Trophoblast cell (in vitro differentiated cells and primary cell): ENCODE measurements around the gene XRN2.

Source experiments
- DNase-seq, 2 donors: peaks; one replicate each; pipeline ENCODE4 v3.0.0-alpha.2; 2016
- H2AFZ ChIP-seq: 2 replicates; pipeline ENCODE4 v1.6.1; 2013; ENCODE audit warnings: low read length, moderate library complexity, mild to moderate bottlenecking; ENCODE audit not compliant: insufficient read depth, poor library complexity
- H2AK5ac ChIP-seq: 2 replicates; pipeline ENCODE4 v1.6.1; 2013; ENCODE audit warnings: mild to moderate bottlenecking, low read length
- H2BK120ac ChIP-seq: 2 replicates; pipeline ENCODE4 v1.6.1; 2013; ENCODE audit warnings: low read length, mild to moderate bottlenecking, moderate library complexity; ENCODE audit not compliant: insufficient read depth, poor library complexity
- H2BK12ac ChIP-seq: 2 replicates; pipeline ENCODE4 v1.6.1; 2013; ENCODE audit warnings: mild to moderate bottlenecking, low read length, moderate library complexity
- H2BK5ac ChIP-seq: 2 replicates; pipeline ENCODE4 v1.6.1; 2013; ENCODE audit warnings: low read length, low read depth, moderate library complexity, mild to moderate bottlenecking; ENCODE audit not compliant: poor library complexity
- H3K14ac ChIP-seq: 2 replicates; pipeline ENCODE4 v1.6.1; 2013; ENCODE audit warnings: mild to moderate bottlenecking, low read length
- H3K18ac ChIP-seq: 2 replicates; pipeline ENCODE4 v1.6.1; 2013; ENCODE audit warnings: mild to moderate bottlenecking, low read length
- H3K23ac ChIP-seq: 2 replicates; pipeline ENCODE4 v1.6.1; 2013; ENCODE audit warnings: low read length
- H3K27ac ChIP-seq: 2 replicates; pipeline ENCODE4 v1.5.1; 2013; ENCODE audit warnings: low read depth, mild to moderate bottlenecking, inconsistent platforms, low read length, moderate library complexity
- H3K27me3 ChIP-seq: 2 replicates; pipeline ENCODE4 v1.6.1; 2013; ENCODE audit warnings: inconsistent platforms, mild to moderate bottlenecking, low read length, moderate library complexity; ENCODE audit not compliant: insufficient read depth
- H3K36me3 ChIP-seq, 2 experiments: 1 replicate in 1 of 2; 2 replicates in 1 of 2; pipeline ENCODE4 v1.6.1; 2013; ENCODE audit warnings: low read length in 2 of 2, mild to moderate bottlenecking in 2 of 2, moderate library complexity in 1 of 2; ENCODE audit not compliant: insufficient read depth in 2 of 2, control insufficient read depth in 1 of 2
- H3K4ac ChIP-seq: 2 replicates; pipeline ENCODE4 v1.6.1; 2013; ENCODE audit warnings: low read depth, mild to moderate bottlenecking, low read length, moderate library complexity
- H3K4me1 ChIP-seq, 2 experiments: 1 replicate in 1 of 2; 2 replicates in 1 of 2; pipeline ENCODE4 v1.6.1; 2013; ENCODE audit warnings: low read length in 2 of 2, mild to moderate bottlenecking in 2 of 2, moderate library complexity in 1 of 2; ENCODE audit not compliant: insufficient read depth in 2 of 2, control insufficient read depth in 1 of 2
- H3K4me2 ChIP-seq: 2 replicates; pipeline ENCODE4 v1.6.1; 2013; ENCODE audit warnings: inconsistent platforms, mild to moderate bottlenecking, low read length, moderate library complexity
- H3K4me3 ChIP-seq: 2 replicates; pipeline ENCODE4 v1.5.1; 2013; ENCODE audit warnings: mild to moderate bottlenecking, low read depth, low read length, inconsistent platforms
- H3K79me1 ChIP-seq: one replicate; pipeline ENCODE4 v1.6.1; 2013; ENCODE audit warnings: low read length
- H3K79me2 ChIP-seq: 2 replicates; pipeline ENCODE4 v1.6.1; 2013; ENCODE audit warnings: low read length, mild to moderate bottlenecking; ENCODE audit not compliant: control insufficient read depth, insufficient read depth, poor library complexity
- H3K9ac ChIP-seq: 2 replicates; pipeline ENCODE4 v1.6.1; 2013; ENCODE audit warnings: mild to moderate bottlenecking, low read length
- H3K9me3 ChIP-seq: 2 replicates; pipeline ENCODE4 v1.6.1; 2013; ENCODE audit warnings: low read depth, mild to moderate bottlenecking, control low read depth, inconsistent platforms, low read length; ENCODE audit not compliant: insufficient read depth
- H4K12ac ChIP-seq: 2 replicates; pipeline ENCODE4 v1.6.1; 2013; ENCODE audit warnings: low read depth, mild to moderate bottlenecking, low read length, moderate library complexity
- H4K8ac ChIP-seq: 2 replicates; pipeline ENCODE4 v1.6.1; 2013; ENCODE audit warnings: low read depth, mild to moderate bottlenecking, low read length, moderate library complexity
- H4K91ac ChIP-seq: one replicate; pipeline ENCODE4 v1.6.1; 2013; ENCODE audit warnings: low read depth, mild to moderate bottlenecking, low read length, moderate library complexity
- WGBS: extraction: QIAGEN DNeasy Blood & Tissue Kit; methylation state at CpG from one replicate; pipeline ENCODE4 v1.1.7; 2013; ENCODE audit warnings: missing lambda C conversion rate; ENCODE audit not compliant: insufficient read length, insufficient coverage; ENCODE audit errors: extremely low coverage; 5-methylcytosine and 5-hydroxymethylcytosine counted together

Gene XRN2

GRCh38 chr20:21393166-21393565 is 90.0 kb downstream of the XRN2 start:
- H3K4me1 ChIP-seq = peaks cover 8 to 16% of the 10 kb centered on the region in 2 experiments
- DNase-seq = no peak

GRCh38 chr20:21393816-21394519 is 90.8 kb downstream of the XRN2 start:
- Histone ChIP-seq H3K18ac (no peak overlapping the region), H3K36me3 (no peaks in the 10 kb centered on the region), H2BK12ac (no peak overlapping the region), H4K12ac (no peak overlapping the region), H2AFZ (no peak overlapping the region), H3K79me2 (no peaks in the 10 kb centered on the region), H2BK5ac (no peak overlapping the region), H3K9ac (no peak overlapping the region), H3K27ac (no peak overlapping the region), H3K4me1 (peaks cover 8 to 16% of the 10 kb centered on the region in 2 experiments), H3K79me1 (no peaks in the 10 kb centered on the region), H2BK120ac (no peak overlapping the region), H2AK5ac (no peak overlapping the region), H3K4me2 (no peak overlapping the region), H4K8ac (no peak overlapping the region), H3K4ac (no peak overlapping the region), H3K23ac (no peak overlapping the region), H3K27me3 (peaks cover 47% of the 10 kb centered on the region), H3K9me3 (peaks cover 8% of the 10 kb centered on the region), H3K4me3 (no peak overlapping the region), H4K91ac (no peak overlapping the region), H3K14ac (no peak overlapping the region)
- no CpG with 5 or more reads among the region's 4 CpGs for whole genome bisulfite sequencing
- no peak for DNase-seq

More at GRCh38 chr20:21393166-21393565, 90.0 kb downstream of the XRN2 start:
- Histone ChIP-seq H3K79me1 (no peaks in the 10 kb centered on the region), H3K36me3 (no peaks in the 10 kb centered on the region), H3K9me3 (peaks cover 8% of the 10 kb centered on the region), H3K23ac (no peak overlapping the region), H2BK12ac (no peak overlapping the region), H2BK5ac (no peak overlapping the region), H2AK5ac (no peak overlapping the region), H4K12ac (no peak overlapping the region), H3K18ac (no peak overlapping the region), H3K9ac (no peak overlapping the region), H3K79me2 (no peaks in the 10 kb centered on the region), H3K4me2 (no peak overlapping the region), H3K4me3 (no peak overlapping the region), H2BK120ac (no peak overlapping the region), H3K4ac (no peak overlapping the region), H3K27me3 (peaks cover 47% of the 10 kb centered on the region), H4K8ac (no peak overlapping the region), H4K91ac (no peak overlapping the region), H2AFZ (no peak overlapping the region), H3K27ac (no peak overlapping the region), H3K14ac (no peak overlapping the region)
- WGBS = no CpG with 5 or more reads among the region's 4 CpGs

- H3K18ac ChIP-seq = no peak overlapping the region
- no peak overlapping the region for H3K27ac ChIP-seq
- H2BK120ac ChIP-seq = no peak overlapping the region
- no CpG with 5 or more reads among the region's 3 CpGs for WGBS
- H4K91ac ChIP-seq = no peak overlapping the region
- H3K4me3 ChIP-seq = no peak overlapping the region
- no peak overlapping the region for H3K4ac ChIP-seq
- H3K4me1 ChIP-seq = peaks cover 8 to 16% of the 10 kb centered on the region in 2 experiments
- no peak overlapping the region for H2BK12ac ChIP-seq
- H3K9ac ChIP-seq = no peak overlapping the region
- peaks cover 8% of the 10 kb centered on the region for H3K9me3 ChIP-seq
- no peaks in the 10 kb centered on the region for H3K36me3 ChIP-seq
- H4K12ac ChIP-seq = no peak overlapping the region
- H3K4me2 ChIP-seq = no peak overlapping the region
- H3K79me1 ChIP-seq = no peaks in the 10 kb centered on the region
- H3K23ac ChIP-seq = no peak overlapping the region
- H3K79me2 ChIP-seq = no peaks in the 10 kb centered on the region
- no peak overlapping the region for H4K8ac ChIP-seq
- H2BK5ac ChIP-seq = no peak overlapping the region
- no peak overlapping the region for H2AFZ ChIP-seq
- no peak for DNase-seq
- H3K27me3 ChIP-seq = peaks cover 47% of the 10 kb centered on the region
- H2AK5ac ChIP-seq = no peak overlapping the region
- H3K14ac ChIP-seq = no peak overlapping the region
Observed at GRCh38 chr20:21394551-21394950, 91.4 kb downstream of the XRN2 start.

GRCh38 chr20:21395051-21395665 is 92.0 kb downstream of the XRN2 start:
- no peak overlapping the region for H2AFZ ChIP-seq
- no peaks in the 10 kb centered on the region for H3K79me1 ChIP-seq
- H3K79me2 ChIP-seq = no peaks in the 10 kb centered on the region
- H3K23ac ChIP-seq = no peak overlapping the region
- H2BK12ac ChIP-seq = no peak overlapping the region
- no peak overlapping the region for H3K4me2 ChIP-seq
- DNase-seq = no peak
- no peak overlapping the region for H2BK120ac ChIP-seq
- H3K27ac ChIP-seq = no peak overlapping the region
- H3K9ac ChIP-seq = no peak overlapping the region
- no peak overlapping the region for H3K14ac ChIP-seq
- H3K18ac ChIP-seq = no peak overlapping the region
- H2BK5ac ChIP-seq = no peak overlapping the region
- H3K9me3 ChIP-seq = peaks cover 8% of the 10 kb centered on the region
- WGBS = no CpG with 5 or more reads among the region's 6 CpGs
- H3K36me3 ChIP-seq = no peaks in the 10 kb centered on the region
- H4K91ac ChIP-seq = no peak overlapping the region
- H2AK5ac ChIP-seq = no peak overlapping the region
- no peak overlapping the region for H4K8ac ChIP-seq
- peaks cover 47% of the 10 kb centered on the region for H3K27me3 ChIP-seq
- no peak overlapping the region for H3K4ac ChIP-seq
- no peak overlapping the region for H4K12ac ChIP-seq
- H3K4me1 ChIP-seq = peaks cover 8 to 16% of the 10 kb centered on the region in 2 experiments
- no peak overlapping the region for H3K4me3 ChIP-seq
